Measurements from ENCODE around the gene DCLK3.
A peak's percentile ranks its signal among the peaks of the same experiment; 100 is the strongest.

DCLK3 gene

GRCh38 chr3:36763850-36764703 is at the start of gene DCLK3:
Gene DCLK3 (minus strand): TSS chr3:36764553. CDS start chr3:36764263, 290 bp downstream.
- H3K9me3 Mint-ChIP-seq: no peaks in the 10 kb centered on the region
- peaks cover 97% of the 10 kb centered on the region for H3K27me3 Mint-ChIP-seq
- ATAC-seq (replicated peaks; ENCODE audit: extremely low read depth, poor library complexity, severe bottlenecking) (no peak), DNase-seq (ENCODE audit: low spot score in 2 of 2) (no peak)
- peaks cover 9% of the 10 kb centered on the region for H3K4me1 Mint-ChIP-seq
- peak within 1 kb of the TSS; percentile 69 for H3K4me3 Mint-ChIP-seq
- H3K36me3 Mint-ChIP-seq (ENCODE audit: insufficient read depth): no peaks in the 10 kb centered on the region
- no peak within 1 kb of the TSS for H3K27ac Mint-ChIP-seq (ENCODE audit: low read depth)

GRCh38 chr3:36813305-36813704 is 49.0 kb upstream of the DCLK3 start:
- H3K27me3 Mint-ChIP-seq: peaks cover 14% of the 10 kb centered on the region
- H3K4me3 Mint-ChIP-seq: no peak overlapping the region
- ATAC-seq (replicated peaks; ENCODE audit: extremely low read depth, poor library complexity, severe bottlenecking): no peak

GRCh38 chr3:36812240-36812639 is 47.9 kb upstream of the DCLK3 start:
- DNase-seq (ENCODE audit: low spot score in 2 of 2) (no peak), ATAC-seq (replicated peaks; ENCODE audit: extremely low read depth, poor library complexity, severe bottlenecking) (no peak)
- Mint-ChIP-seq H3K4me3 (no peak overlapping the region), H3K27me3 (peaks cover 25% of the 10 kb centered on the region), H3K4me1 (no peaks in the 10 kb centered on the region), H3K27ac (ENCODE audit: low read depth) (no peak overlapping the region), H3K9me3 (no peaks in the 10 kb centered on the region), H3K36me3 (ENCODE audit: insufficient read depth) (no peaks in the 10 kb centered on the region)

More at GRCh38 chr3:36813305-36813704, 49.0 kb upstream of the DCLK3 start:
- H3K4me1 Mint-ChIP-seq: no peaks in the 10 kb centered on the region
- H3K9me3 Mint-ChIP-seq: no peaks in the 10 kb centered on the region
- H3K27ac Mint-ChIP-seq (ENCODE audit: low read depth): no peak overlapping the region
- DNase-seq (ENCODE audit: low spot score in 2 of 2): no peak
- peaks cover 2% of the 10 kb centered on the region for H3K36me3 Mint-ChIP-seq (ENCODE audit: insufficient read depth)

GRCh38 chr3:36811768-36812167 is 47.4 kb upstream of the DCLK3 start:
- Mint-ChIP-seq H3K27ac (ENCODE audit: low read depth) (no peak overlapping the region), H3K4me3 (no peak overlapping the region), H3K4me1 (no peaks in the 10 kb centered on the region), H3K27me3 (peaks cover 30% of the 10 kb centered on the region), H3K9me3 (no peaks in the 10 kb centered on the region), H3K36me3 (ENCODE audit: insufficient read depth) (no peaks in the 10 kb centered on the region)
- ATAC-seq (replicated peaks; ENCODE audit: extremely low read depth, poor library complexity, severe bottlenecking) (no peak), DNase-seq (ENCODE audit: low spot score in 2 of 2) (no peak)

GRCh38 chr3:36804295-36805055 is 40.1 kb upstream of the DCLK3 start:
- DNase-seq (ENCODE audit: low spot score in 2 of 2): no peak
- ATAC-seq (replicated peaks; ENCODE audit: extremely low read depth, poor library complexity, severe bottlenecking): no peak
- Mint-ChIP-seq H3K27ac (ENCODE audit: low read depth) (no peak overlapping the region), H3K4me3 (no peak overlapping the region), H3K27me3 (peaks cover 72% of the 10 kb centered on the region), H3K9me3 (no peaks in the 10 kb centered on the region), H3K4me1 (no peaks in the 10 kb centered on the region), H3K36me3 (ENCODE audit: insufficient read depth) (peaks cover 2% of the 10 kb centered on the region)

- Mint-ChIP-seq H3K27me3 (peaks cover 68% of the 10 kb centered on the region), H3K36me3 (ENCODE audit: insufficient read depth) (peaks cover 2% of the 10 kb centered on the region), H3K9me3 (no peaks in the 10 kb centered on the region), H3K27ac (ENCODE audit: low read depth) (no peak overlapping the region), H3K4me3 (no peak overlapping the region), H3K4me1 (no peaks in the 10 kb centered on the region)
- DNase-seq (ENCODE audit: low spot score in 2 of 2) (no peak), ATAC-seq (replicated peaks; ENCODE audit: extremely low read depth, poor library complexity, severe bottlenecking) (no peak)
Observed at GRCh38 chr3:36803091-36803791, 38.9 kb upstream of the DCLK3 start.

GRCh38 chr3:36800533-36801116 is 36.3 kb upstream of the DCLK3 start:
- ATAC-seq (replicated peaks; ENCODE audit: extremely low read depth, poor library complexity, severe bottlenecking) (no peak), DNase-seq (ENCODE audit: low spot score in 2 of 2) (no peak)
- Mint-ChIP-seq H3K4me3 (no peak overlapping the region), H3K4me1 (no peaks in the 10 kb centered on the region), H3K36me3 (ENCODE audit: insufficient read depth) (peaks cover 2% of the 10 kb centered on the region), H3K27me3 (peaks cover 42% of the 10 kb centered on the region), H3K9me3 (no peaks in the 10 kb centered on the region), H3K27ac (ENCODE audit: low read depth) (no peak overlapping the region)

GRCh38 chr3:36796881-36797280 is 32.5 kb upstream of the DCLK3 start:
- Mint-ChIP-seq H3K9me3 (no peaks in the 10 kb centered on the region), H3K36me3 (ENCODE audit: insufficient read depth) (no peaks in the 10 kb centered on the region), H3K27ac (ENCODE audit: low read depth) (no peak overlapping the region), H3K27me3 (peaks cover 23% of the 10 kb centered on the region), H3K4me1 (no peaks in the 10 kb centered on the region), H3K4me3 (no peak overlapping the region)
- DNase-seq (ENCODE audit: low spot score in 2 of 2): no peak
- ATAC-seq (replicated peaks; ENCODE audit: extremely low read depth, poor library complexity, severe bottlenecking): no peak

- no peaks in the 10 kb centered on the region for H3K9me3 Mint-ChIP-seq
- H3K27ac Mint-ChIP-seq (ENCODE audit: low read depth): no peak overlapping the region
- DNase-seq (ENCODE audit: low spot score in 2 of 2) (no peak), ATAC-seq (replicated peaks; ENCODE audit: extremely low read depth, poor library complexity, severe bottlenecking) (no peak)
- no peak overlapping the region for H3K4me3 Mint-ChIP-seq
- peaks cover 18% of the 10 kb centered on the region for H3K27me3 Mint-ChIP-seq
- no peaks in the 10 kb centered on the region for H3K36me3 Mint-ChIP-seq (ENCODE audit: insufficient read depth)
- H3K4me1 Mint-ChIP-seq: no peaks in the 10 kb centered on the region
Observed at GRCh38 chr3:36796161-36796560, 31.8 kb upstream of the DCLK3 start.

- H3K27ac Mint-ChIP-seq (ENCODE audit: low read depth): no peak overlapping the region
- H3K9me3 Mint-ChIP-seq: no peaks in the 10 kb centered on the region
- no peak for DNase-seq (ENCODE audit: low spot score in 2 of 2)
- no peak overlapping the region for H3K4me3 Mint-ChIP-seq
- H3K4me1 Mint-ChIP-seq: no peaks in the 10 kb centered on the region
- no peaks in the 10 kb centered on the region for H3K36me3 Mint-ChIP-seq (ENCODE audit: insufficient read depth)
- no peak for ATAC-seq (replicated peaks; ENCODE audit: extremely low read depth, poor library complexity, severe bottlenecking)
- H3K27me3 Mint-ChIP-seq: peaks cover 18% of the 10 kb centered on the region
Observed at GRCh38 chr3:36795622-36796021, 31.3 kb upstream of the DCLK3 start.

GRCh38 chr3:36792342-36792741 is 28.0 kb upstream of the DCLK3 start:
- no peak overlapping the region for H3K27ac Mint-ChIP-seq (ENCODE audit: low read depth)
- DNase-seq (ENCODE audit: low spot score in 2 of 2): no peak

GRCh38 chr3:36790765-36791164 is 26.4 kb upstream of the DCLK3 start:
- Mint-ChIP-seq H3K36me3 (ENCODE audit: insufficient read depth) (no peaks in the 10 kb centered on the region), H3K4me1 (peaks cover 5% of the 10 kb centered on the region), H3K4me3 (no peak overlapping the region), H3K27me3 (peaks cover 12% of the 10 kb centered on the region), H3K27ac (ENCODE audit: low read depth) (no peak overlapping the region), H3K9me3 (no peaks in the 10 kb centered on the region)
- ATAC-seq (replicated peaks; ENCODE audit: extremely low read depth, poor library complexity, severe bottlenecking) (no peak), DNase-seq (ENCODE audit: low spot score in 2 of 2) (no peak)

More at GRCh38 chr3:36792342-36792741, 28.0 kb upstream of the DCLK3 start:
- Mint-ChIP-seq H3K36me3 (ENCODE audit: insufficient read depth) (no peaks in the 10 kb centered on the region), H3K9me3 (no peaks in the 10 kb centered on the region), H3K27me3 (peaks cover 12% of the 10 kb centered on the region), H3K4me3 (no peak overlapping the region), H3K4me1 (peaks cover 5% of the 10 kb centered on the region)
- no peak for ATAC-seq (replicated peaks; ENCODE audit: extremely low read depth, poor library complexity, severe bottlenecking)
